ENCODE measurements around the gene TENT4B. TPM values are rescaled to one million over a fixed set of nuclear protein-coding genes. Genes with fewer than 3 reads are reported as not detected.

The TENT4B gene
- total RNA-seq, 1 donor from 2014 or later: 11.3 TPM

Other genes starting within 250 kb of the TENT4B start
- 23.5 TPM for gene CNEP1R1, start 128.1 kb upstream of the TENT4B start, total RNA-seq
- gene HEATR3, start 87.3 kb upstream of the TENT4B start, total RNA-seq: 22.4 TPM
- gene ADCY7, start 113.2 kb downstream of the TENT4B start, total RNA-seq: 26.8 TPM
- gene BRD7, start 215.7 kb downstream of the TENT4B start, total RNA-seq: 52.6 TPM